ENCODE measurements around the gene METAP1. TPM values are rescaled to one million over a fixed set of nuclear protein-coding genes. Genes with fewer than 3 reads are reported as not detected.

The METAP1 gene
- total and polyA plus RNA-seq, 2 of the 8 experiments (the other 6 are each of a cell fraction or from before 2014, with no cell fraction given): 50.6 to 85.2 TPM

DNA sequence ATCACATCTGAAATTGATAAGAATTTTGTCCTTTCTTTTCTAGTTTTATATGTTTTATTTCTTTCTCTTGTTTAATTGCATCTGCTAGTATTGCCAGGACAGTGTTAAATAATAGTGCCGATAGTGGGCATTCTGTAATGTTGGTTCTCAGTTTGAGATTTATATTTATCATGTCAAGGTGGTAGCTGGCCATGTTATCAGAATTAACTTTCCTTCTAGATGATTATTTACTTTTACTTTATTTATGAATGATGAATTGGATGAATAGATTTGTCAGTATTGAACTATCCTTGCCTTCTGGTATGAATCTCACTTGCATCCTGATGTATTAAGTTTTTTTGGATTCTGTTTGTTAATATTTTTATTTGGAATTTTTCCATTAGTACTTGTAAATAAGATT lies 42.7 kb downstream of the METAP1 start:
- Histone ChIP-seq H3K79me1 (ENCODE audit: low read depth, low read length) (no peaks in the 10 kb centered on the region), H4K20me1 (replicated peaks in 1 of 2; ENCODE audit: control insufficient read depth in 1 of 2, insufficient read depth in 2 of 2, low read length in 2 of 2) (peaks cover 0 to 2% of the 10 kb centered on the region in 2 experiments), H3K56ac (replicated peaks; ENCODE audit: insufficient read length, low read depth, low read length) (no peak overlapping the region), H3K4me1 (replicated peaks in 1 of 4; ENCODE audit: control insufficient read depth in 3 of 4, insufficient read depth in 4 of 4, low read length in 3 of 4) (no peaks in the 10 kb centered on the region), H2BK5ac (ENCODE audit: low read depth, low read length) (no peak overlapping the region), H3K23me2 (ENCODE audit: low read depth, low read length) (no peaks in the 10 kb centered on the region), H3K18ac (ENCODE audit: extremely low read depth, low read length) (no peak overlapping the region), H4K8ac (ENCODE audit: extremely low read depth, insufficient read depth, low read length) (no peak overlapping the region), H3K4ac (replicated peaks; ENCODE audit: insufficient read length, low read depth, low read length) (no peak overlapping the region), H2AFZ (ENCODE audit: low read length) (no peak overlapping the region), H4K91ac (replicated peaks; ENCODE audit: insufficient read length, low read length) (no peak overlapping the region), H3K14ac (ENCODE audit: insufficient read length) (no peak overlapping the region), H3K27ac (ENCODE audit: low read depth, low read length) (no peak overlapping the region), H3K36me3 (ENCODE audit: control insufficient read depth in 2 of 4, insufficient read depth in 4 of 4, low read length in 3 of 4) (peaks cover under 1 to 20% (median 2%) of the 10 kb centered on the region in 4 experiments; a peak in 2 of 8 replicates), H3K9me3 (ENCODE audit: insufficient read depth in 2 of 2, low read depth in 1 of 2, low read length in 1 of 2) (peaks cover 0 to 3% of the 10 kb centered on the region in 2 experiments; a peak in 1 of 4 replicates), H2BK15ac (ENCODE audit: low read length) (no peak overlapping the region), H3K9ac (replicated peaks in 1 of 4; ENCODE audit: extremely low read depth in 1 of 4, low read depth in 3 of 4, low read length in 3 of 4) (no peak overlapping the region), H2AK5ac (ENCODE audit: low read depth, low read length) (no peak overlapping the region), H3K23ac (ENCODE audit: insufficient read length) (no peak overlapping the region), H3K79me2 (ENCODE audit: control insufficient read depth in 1 of 2, insufficient read depth in 2 of 2, low read length in 2 of 2) (peaks cover 0 to 45% of the 10 kb centered on the region in 2 experiments; a peak in 2 of 4 replicates), H4K5ac (ENCODE audit: insufficient read length, low read depth, low read length) (no peak overlapping the region), H3K4me2 (ENCODE audit: insufficient read depth in 1 of 2, low read depth in 2 of 2, low read length in 2 of 2) (no peak overlapping the region), H2BK20ac (ENCODE audit: low read length) (no peak overlapping the region), H3K4me3 (ENCODE audit: extremely low read depth in 1 of 4, insufficient read depth in 2 of 4, low read depth in 3 of 4, low read length in 4 of 4) (no peak overlapping the region), H2BK120ac (replicated peaks; ENCODE audit: low read depth, low read length) (no peak overlapping the region), H2BK12ac (ENCODE audit: low read depth, low read length) (no peak overlapping the region), H3K27me3 (replicated peaks in 1 of 4; ENCODE audit: control insufficient read depth in 3 of 4, extremely low read depth in 1 of 4, insufficient read depth in 3 of 4, low read length in 3 of 4) (no peaks in the 10 kb centered on the region)
- FAIRE-seq: no peak
- no peak for TF ChIP-seq POLR2A (IDR thresholded peaks at IDR 0.05; ENCODE audit: control extremely low read depth in 1 of 2, low read depth in 2 of 2, low read length in 2 of 2)
- CTCF ChIA-PET (ENCODE audit: partially characterized antibody): interaction anchor here (1.6 kb wide), 1 partner anchor 18 kb away, joined by 4 read pairs; no protein-coding TSS in a partner anchor
- POLR2A ChIA-PET (ENCODE audit: partially characterized antibody): no interaction called here
- 88% methylated on average over 1 of the region's 1 CpG; no CpG with 5 or more reads in 1 of the 2 experiments for WGBS, 2 experiments (ENCODE audit: extremely low coverage in 1 of 2, insufficient coverage in 1 of 2, insufficient read length in 1 of 2, insufficient replicate concordance in 2 of 2, low coverage in 1 of 2, low lambda C conversion rate in 2 of 2, missing lambda C conversion rate in 1 of 2)
- no peak for DNase-seq (ENCODE audit: low read depth in 1 of 2, low spot score in 2 of 2)
